ENCODE results near the gene KCNQ1OT1. TPM values are rescaled to one million over a fixed set of nuclear protein-coding genes. Genes with fewer than 3 reads are reported as not detected.

The KCNQ1OT1 gene
- polyA plus RNA-seq, 1 of the 3 experiments (the other 2 are of a cell fraction): 0.03 TPM

DNA sequence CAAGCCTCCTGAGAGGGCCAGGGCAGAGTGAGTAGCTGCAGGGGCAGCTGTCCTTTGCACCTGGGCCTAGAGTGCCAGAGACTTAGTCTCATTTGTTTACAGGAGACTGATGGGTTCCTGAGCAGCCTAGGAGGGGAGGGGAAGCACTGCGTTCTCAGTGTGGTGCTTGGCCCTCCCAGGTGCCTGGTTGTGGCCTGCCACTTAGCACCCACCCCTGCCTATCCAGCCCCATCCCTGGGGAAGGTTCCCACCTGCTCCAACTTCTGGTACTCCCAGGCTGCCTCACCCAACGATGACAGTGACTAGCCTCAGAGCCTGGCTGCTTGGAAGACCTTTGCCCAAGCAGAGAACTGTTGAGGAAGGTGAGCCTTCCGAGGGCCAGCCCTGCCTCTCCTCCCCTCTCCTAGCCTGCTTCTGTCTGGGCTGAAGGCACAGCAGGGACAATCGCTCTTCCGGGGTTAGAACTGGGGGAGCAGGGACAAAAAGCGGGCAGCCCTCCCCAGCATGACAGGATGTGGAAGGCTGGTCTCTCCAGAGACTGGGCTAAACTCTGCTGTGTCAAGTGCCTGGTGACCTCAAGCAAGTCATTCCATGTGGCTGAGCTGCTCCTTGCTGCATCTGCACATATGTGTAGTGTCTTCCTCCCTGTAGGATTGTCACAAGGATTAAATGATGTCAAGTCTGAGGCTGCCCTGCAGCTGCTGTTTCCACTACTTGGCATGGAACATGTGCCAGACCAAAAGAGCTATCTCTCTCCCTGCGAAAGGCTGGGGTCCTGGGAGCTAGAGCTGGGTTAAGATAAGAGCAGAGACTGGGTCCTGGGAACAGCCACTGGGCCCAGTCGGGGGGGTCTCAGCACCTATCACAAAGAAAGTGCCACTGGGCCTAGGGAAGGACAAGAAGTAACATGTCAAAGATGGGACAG, 9.9 kb downstream of the KCNQ1OT1 start:
- no peaks in the 10 kb centered on the region for H3F3A ChIP-seq (replicated peaks; ENCODE audit: insufficient read depth)
- H3K36me3 ChIP-seq (replicated peaks in 1 of 2; ENCODE audit: control insufficient read depth in 1 of 2, insufficient read depth in 2 of 2, low read length in 1 of 2): no peaks in the 10 kb centered on the region
- POLR2A ChIA-PET: interaction anchor here (1.5 to 2.2 kb wide), 2 partner anchors 10 to 89 kb away, joined by 4 to 7 read pairs; partner anchors contain the start of gene KCNQ1OT1
- no peaks in the 10 kb centered on the region for H3K9me2 ChIP-seq
- WGBS (ENCODE audit: low lambda C conversion rate): 66% methylated on average over 3 of the region's 8 CpGs
- H3K9me3 ChIP-seq: no peaks in the 10 kb centered on the region
- no peak for DNase-seq
- CTCF ChIA-PET: interaction anchor here (0.7 to 9.0 kb wide), 4 partner anchors 89 to 202 kb away, joined by 3 to 52 read pairs (median 12); partner anchors contain the start of gene CDKN1C
- H2AFZ ChIP-seq (ENCODE audit: low read depth): no peak overlapping the region
- no peak overlapping the region for H3K9ac ChIP-seq
- H3K27me3 ChIP-seq (ENCODE audit: insufficient read depth): no peaks in the 10 kb centered on the region
- H3K4me2 ChIP-seq: no peak overlapping the region
- H3K27ac ChIP-seq (ENCODE audit: low read depth in 2 of 2, low read length in 1 of 2): no peak overlapping the region; a peak in 1 of 4 replicates
- H3K79me2 ChIP-seq (ENCODE audit: insufficient read depth): peaks cover 37% of the 10 kb centered on the region
- TF ChIP-seq TAF1 (IDR thresholded peaks at IDR 0.05; ENCODE audit: borderline replicate concordance, low read depth, low read length) (no peak), RFX5 (IDR thresholded peaks at IDR 0.05; ENCODE audit: low read length) (no peak), EP300 (IDR thresholded peaks at IDR 0.05; ENCODE audit: borderline replicate concordance in 1 of 2, low read depth in 1 of 2, low read length in 1 of 2) (no peak), POLR2AphosphoS5 (IDR thresholded peaks at IDR 0.05; ENCODE audit: low read depth, low read length) (no peak), GATA2 (CRISPR knock-in tag; IDR thresholded peaks at IDR 0.05) (no peak), ELF1 (IDR thresholded peaks at IDR 0.05) (no peak), TEAD4 (IDR thresholded peaks at IDR 0.05; ENCODE audit: borderline replicate concordance, insufficient read depth) (no peak), TCF12 (IDR thresholded peaks at IDR 0.05) (no peak), GABPA (IDR thresholded peaks at IDR 0.05; ENCODE audit: low read depth) (no peak), MXI1 (IDR thresholded peaks at IDR 0.05; ENCODE audit: low read depth, low read length) (no peak), SIN3A (IDR thresholded peaks at IDR 0.05; ENCODE audit: borderline replicate concordance, low read depth, low read length) (no peak)
- TF ChIP-seq, protein P1, sequence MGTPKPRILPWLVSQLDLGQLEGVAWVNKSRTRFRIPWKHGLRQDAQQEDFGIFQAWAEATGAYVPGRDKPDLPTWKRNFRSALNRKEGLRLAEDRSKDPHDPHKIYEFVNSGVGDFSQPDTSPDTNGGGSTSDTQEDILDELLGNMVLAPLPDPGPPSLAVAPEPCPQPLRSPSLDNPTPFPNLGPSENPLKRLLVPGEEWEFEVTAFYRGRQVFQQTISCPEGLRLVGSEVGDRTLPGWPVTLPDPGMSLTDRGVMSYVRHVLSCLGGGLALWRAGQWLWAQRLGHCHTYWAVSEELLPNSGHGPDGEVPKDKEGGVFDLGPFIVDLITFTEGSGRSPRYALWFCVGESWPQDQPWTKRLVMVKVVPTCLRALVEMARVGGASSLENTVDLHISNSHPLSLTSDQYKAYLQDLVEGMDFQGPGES (IDR thresholded peaks at IDR 0.05; ENCODE audit: low read depth, low read length): no peak
- TF ChIP-seq, protein P2, sequence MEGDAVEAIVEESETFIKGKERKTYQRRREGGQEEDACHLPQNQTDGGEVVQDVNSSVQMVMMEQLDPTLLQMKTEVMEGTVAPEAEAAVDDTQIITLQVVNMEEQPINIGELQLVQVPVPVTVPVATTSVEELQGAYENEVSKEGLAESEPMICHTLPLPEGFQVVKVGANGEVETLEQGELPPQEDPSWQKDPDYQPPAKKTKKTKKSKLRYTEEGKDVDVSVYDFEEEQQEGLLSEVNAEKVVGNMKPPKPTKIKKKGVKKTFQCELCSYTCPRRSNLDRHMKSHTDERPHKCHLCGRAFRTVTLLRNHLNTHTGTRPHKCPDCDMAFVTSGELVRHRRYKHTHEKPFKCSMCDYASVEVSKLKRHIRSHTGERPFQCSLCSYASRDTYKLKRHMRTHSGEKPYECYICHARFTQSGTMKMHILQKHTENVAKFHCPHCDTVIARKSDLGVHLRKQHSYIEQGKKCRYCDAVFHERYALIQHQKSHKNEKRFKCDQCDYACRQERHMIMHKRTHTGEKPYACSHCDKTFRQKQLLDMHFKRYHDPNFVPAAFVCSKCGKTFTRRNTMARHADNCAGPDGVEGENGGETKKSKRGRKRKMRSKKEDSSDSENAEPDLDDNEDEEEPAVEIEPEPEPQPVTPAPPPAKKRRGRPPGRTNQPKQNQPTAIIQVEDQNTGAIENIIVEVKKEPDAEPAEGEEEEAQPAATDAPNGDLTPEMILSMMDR (IDR thresholded peaks at IDR 0.05): no peak
- TF ChIP-seq, protein P3, sequence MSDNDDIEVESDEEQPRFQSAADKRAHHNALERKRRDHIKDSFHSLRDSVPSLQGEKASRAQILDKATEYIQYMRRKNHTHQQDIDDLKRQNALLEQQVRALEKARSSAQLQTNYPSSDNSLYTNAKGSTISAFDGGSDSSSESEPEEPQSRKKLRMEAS (IDR thresholded peaks at IDR 0.05; ENCODE audit: low read depth): no peak
- no peak overlapping the region for H3K4me3 ChIP-seq (ENCODE audit: low read depth in 2 of 2, low read length in 1 of 2)
- H4K20me1 ChIP-seq (ENCODE audit: insufficient read depth): peaks cover 87% of the 10 kb centered on the region
- peaks cover 0 to 71% of the 10 kb centered on the region in 2 experiments; a peak in 1 of 4 replicates for H3K4me1 ChIP-seq (ENCODE audit: control insufficient read depth in 1 of 2, insufficient read depth in 2 of 2, low read depth in 1 of 2, low read length in 1 of 2)

All from SK-N-SH (cell line).